IMR-90 (cell line): ENCODE results near the gene NEGR1.

Experiments
- CEBPB ChIP-seq: IDR thresholded peaks from 2 replicates; pipeline ENCODE4 v1.6.1; 2012; ENCODE audit warnings: low read depth, low read length, improper control_type of control experiment
- CHD1 ChIP-seq: IDR thresholded peaks from 2 replicates; pipeline ENCODE4 v1.6.1; 2012; ENCODE audit warnings: low read depth, low read length, improper control_type of control experiment
- FOS ChIP-seq: fragments of 150-350 bp; IDR thresholded peaks from 2 replicates; pipeline ENCODE4 v1.6.1; 2016; ENCODE audit warnings: low read depth, low read length
- MAFK ChIP-seq: IDR thresholded peaks from 2 replicates; pipeline ENCODE4 v1.6.1; 2012; ENCODE audit warnings: low read depth, low read length, improper control_type of control experiment
- MAZ ChIP-seq: IDR thresholded peaks from 2 replicates; pipeline ENCODE4 v1.6.1; 2012; ENCODE audit warnings: low read depth, mild to moderate bottlenecking, low read length, improper control_type of control experiment, moderate library complexity, borderline replicate concordance
- POLR2A ChIP-seq: IDR thresholded peaks from 2 replicates; pipeline ENCODE4 v1.6.1; 2012; ENCODE audit warnings: mild to moderate bottlenecking, low read depth, low read length
- RAD21 ChIP-seq: IDR thresholded peaks from 2 replicates; pipeline ENCODE4 v1.6.1; 2012; ENCODE audit warnings: low read length, improper control_type of control experiment
- RCOR1 ChIP-seq: IDR thresholded peaks from 2 replicates; pipeline ENCODE4 v1.6.1; 2012; ENCODE audit warnings: mild to moderate bottlenecking, low read length, improper control_type of control experiment; ENCODE audit not compliant: insufficient replicate concordance
- RFX5 ChIP-seq: IDR thresholded peaks from 2 replicates; pipeline ENCODE4 v1.8.0; 2012; ENCODE audit warnings: low read depth, mild to moderate bottlenecking, low read length, moderate library complexity
- SMC3 ChIP-seq: fragments of 150-350 bp; IDR thresholded peaks from 2 replicates; pipeline ENCODE4 v1.6.1; 2016; ENCODE audit warnings: low read depth, mild to moderate bottlenecking, antibody characterized with exemption, low read length, moderate library complexity
- TF ChIP-seq, protein P1 (sequence below): conservative IDR thresholded peaks from 2 replicates; pipeline ENCODE4 v1.5.1; 2012; ENCODE audit warnings: mild to moderate bottlenecking, low read depth, low read length, improper control_type of control experiment
- TF ChIP-seq, protein P2 (sequence below): fragments of 150-350 bp; IDR thresholded peaks from 2 replicates; pipeline ENCODE4 v1.6.1; 2017; ENCODE audit warnings: mild to moderate bottlenecking, antibody characterized with exemption, low read length, low read depth
- TF ChIP-seq, protein P3 (sequence below): fragments of 150-350 bp; IDR thresholded peaks from 2 replicates; pipeline ENCODE4 v1.6.1; 2016; ENCODE audit warnings: low read depth, mild to moderate bottlenecking, low read length, moderate library complexity, borderline replicate concordance

DNA sequence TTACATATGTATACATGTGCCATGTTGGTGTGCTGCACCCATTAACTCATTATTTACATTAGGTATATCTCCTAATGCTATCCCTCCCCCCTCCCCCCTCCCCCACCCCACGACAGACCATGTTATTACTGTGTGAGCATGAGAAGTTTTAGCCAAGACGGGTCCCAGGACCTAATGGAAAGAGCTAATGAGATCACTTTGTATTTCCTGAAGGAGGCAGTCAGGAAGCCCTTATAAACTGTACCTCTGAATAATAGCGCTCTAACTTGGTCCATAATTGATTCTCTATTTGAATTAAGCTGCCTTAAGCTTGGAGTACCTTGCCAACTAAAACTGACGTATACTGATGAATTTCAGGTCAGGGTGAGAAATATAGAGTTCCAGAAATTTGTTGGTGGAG lies 4.1 kb upstream of the NEGR1 start:
- TF ChIP-seq POLR2A (no peak), RFX5 (no peak), CHD1 (no peak), FOS (no peak), MAFK (no peak), MAZ (no peak), RCOR1 (no peak), RAD21 (no peak), SMC3 (no peak), CEBPB (no peak)
- TF ChIP-seq, protein P1, sequence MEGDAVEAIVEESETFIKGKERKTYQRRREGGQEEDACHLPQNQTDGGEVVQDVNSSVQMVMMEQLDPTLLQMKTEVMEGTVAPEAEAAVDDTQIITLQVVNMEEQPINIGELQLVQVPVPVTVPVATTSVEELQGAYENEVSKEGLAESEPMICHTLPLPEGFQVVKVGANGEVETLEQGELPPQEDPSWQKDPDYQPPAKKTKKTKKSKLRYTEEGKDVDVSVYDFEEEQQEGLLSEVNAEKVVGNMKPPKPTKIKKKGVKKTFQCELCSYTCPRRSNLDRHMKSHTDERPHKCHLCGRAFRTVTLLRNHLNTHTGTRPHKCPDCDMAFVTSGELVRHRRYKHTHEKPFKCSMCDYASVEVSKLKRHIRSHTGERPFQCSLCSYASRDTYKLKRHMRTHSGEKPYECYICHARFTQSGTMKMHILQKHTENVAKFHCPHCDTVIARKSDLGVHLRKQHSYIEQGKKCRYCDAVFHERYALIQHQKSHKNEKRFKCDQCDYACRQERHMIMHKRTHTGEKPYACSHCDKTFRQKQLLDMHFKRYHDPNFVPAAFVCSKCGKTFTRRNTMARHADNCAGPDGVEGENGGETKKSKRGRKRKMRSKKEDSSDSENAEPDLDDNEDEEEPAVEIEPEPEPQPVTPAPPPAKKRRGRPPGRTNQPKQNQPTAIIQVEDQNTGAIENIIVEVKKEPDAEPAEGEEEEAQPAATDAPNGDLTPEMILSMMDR: no peak
- TF ChIP-seq, protein P2, sequence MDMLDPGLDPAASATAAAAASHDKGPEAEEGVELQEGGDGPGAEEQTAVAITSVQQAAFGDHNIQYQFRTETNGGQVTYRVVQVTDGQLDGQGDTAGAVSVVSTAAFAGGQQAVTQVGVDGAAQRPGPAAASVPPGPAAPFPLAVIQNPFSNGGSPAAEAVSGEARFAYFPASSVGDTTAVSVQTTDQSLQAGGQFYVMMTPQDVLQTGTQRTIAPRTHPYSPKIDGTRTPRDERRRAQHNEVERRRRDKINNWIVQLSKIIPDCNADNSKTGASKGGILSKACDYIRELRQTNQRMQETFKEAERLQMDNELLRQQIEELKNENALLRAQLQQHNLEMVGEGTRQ: no peak
- TF ChIP-seq, protein P3, sequence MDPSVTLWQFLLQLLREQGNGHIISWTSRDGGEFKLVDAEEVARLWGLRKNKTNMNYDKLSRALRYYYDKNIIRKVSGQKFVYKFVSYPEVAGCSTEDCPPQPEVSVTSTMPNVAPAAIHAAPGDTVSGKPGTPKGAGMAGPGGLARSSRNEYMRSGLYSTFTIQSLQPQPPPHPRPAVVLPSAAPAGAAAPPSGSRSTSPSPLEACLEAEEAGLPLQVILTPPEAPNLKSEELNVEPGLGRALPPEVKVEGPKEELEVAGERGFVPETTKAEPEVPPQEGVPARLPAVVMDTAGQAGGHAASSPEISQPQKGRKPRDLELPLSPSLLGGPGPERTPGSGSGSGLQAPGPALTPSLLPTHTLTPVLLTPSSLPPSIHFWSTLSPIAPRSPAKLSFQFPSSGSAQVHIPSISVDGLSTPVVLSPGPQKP: no peak
